Measurements from ENCODE around the gene GDF2.

Gene GDF2

GRCh38 chr10:47368431-47369180 is 46.4 kb downstream of the GDF2 start:
- DNase-seq (ENCODE audit: low read depth) = no peak

GRCh38 chr10:47369251-47369894 is 47.1 kb downstream of the GDF2 start:
- DNase-seq (ENCODE audit: low read depth) = no peak

DNA sequence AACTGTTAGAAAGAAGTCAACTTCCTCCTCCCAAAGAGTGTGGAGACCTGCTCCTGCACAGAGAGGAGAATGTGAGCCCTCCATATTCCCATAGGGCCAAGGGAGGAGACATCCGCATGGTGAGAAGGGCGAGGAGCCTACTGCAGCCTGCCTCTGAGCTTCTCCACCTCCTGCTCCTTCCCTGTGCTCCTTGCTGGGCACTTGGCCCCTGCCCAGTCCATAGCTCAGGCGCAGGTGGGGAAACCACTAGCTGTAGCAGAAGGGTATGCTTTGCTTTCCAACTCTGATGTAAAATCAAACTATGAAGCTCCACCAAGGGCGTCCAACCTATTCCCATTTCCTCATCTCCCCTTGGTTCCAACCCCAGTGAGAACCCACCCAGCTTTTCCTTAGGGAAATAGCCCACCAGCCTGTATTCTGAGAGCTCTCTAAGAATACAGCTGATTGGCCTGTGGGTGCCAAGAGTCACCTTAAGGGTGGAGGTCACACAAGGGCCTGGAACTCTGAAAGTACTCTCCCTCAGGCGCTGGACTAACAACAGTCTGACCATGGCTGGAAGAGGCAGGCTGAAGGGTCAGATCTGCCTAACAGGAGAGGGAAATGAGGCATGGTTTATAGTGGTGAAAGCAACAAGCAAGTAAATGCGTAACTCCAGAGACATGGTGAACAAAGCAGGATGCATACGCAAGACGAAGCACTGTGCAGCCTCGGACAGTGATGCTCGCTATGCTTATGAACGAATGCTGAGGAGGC is 47.9 kb downstream of the GDF2 start:
- no peak for DNase-seq (ENCODE audit: low read depth)

DNA sequence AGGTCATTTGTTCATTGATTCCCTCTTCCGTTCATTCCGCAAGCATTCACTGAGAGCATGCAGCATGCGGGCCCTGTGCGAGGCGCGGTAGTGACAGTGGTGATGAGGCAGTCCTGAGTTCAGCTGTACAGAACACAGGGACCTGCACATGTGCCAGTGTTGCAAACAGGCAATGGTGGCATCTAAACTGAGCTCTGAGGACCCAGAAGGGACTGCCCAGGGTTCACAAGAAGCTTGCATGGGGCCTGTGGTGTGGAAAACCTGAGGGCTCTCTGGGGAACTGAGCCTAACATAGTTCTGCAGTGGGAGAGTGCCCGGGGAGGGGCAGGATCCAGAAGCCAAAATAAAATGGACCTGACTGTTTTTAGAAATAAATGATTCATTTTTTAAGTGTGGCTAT is 48.6 kb downstream of the GDF2 start:
- no peak for DNase-seq (ENCODE audit: low read depth)

- no peak for DNase-seq (ENCODE audit: low read depth)
Observed at GRCh38 chr10:47371629-47372485, 49.6 kb downstream of the GDF2 start.

DNA sequence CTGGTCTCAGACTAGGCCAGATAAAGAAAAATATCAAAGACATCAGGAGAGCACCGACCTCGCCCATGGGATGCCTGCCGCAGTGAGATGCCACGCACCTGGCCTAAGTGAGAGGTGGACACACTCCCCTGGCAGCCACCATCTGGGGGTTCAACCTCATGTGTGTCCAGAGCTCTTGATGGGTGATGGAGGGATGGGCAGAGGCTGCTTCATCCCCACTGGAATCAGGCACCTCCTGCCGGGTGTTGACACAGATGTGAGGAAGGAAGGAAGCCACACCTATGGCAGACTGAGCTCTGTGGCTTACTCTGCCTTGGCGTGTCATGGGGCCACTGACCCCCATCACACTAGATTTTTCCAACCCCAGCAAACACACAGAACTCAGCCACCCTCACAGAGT is 50.5 kb downstream of the GDF2 start:
- no peak for DNase-seq (ENCODE audit: low read depth)

DNA sequence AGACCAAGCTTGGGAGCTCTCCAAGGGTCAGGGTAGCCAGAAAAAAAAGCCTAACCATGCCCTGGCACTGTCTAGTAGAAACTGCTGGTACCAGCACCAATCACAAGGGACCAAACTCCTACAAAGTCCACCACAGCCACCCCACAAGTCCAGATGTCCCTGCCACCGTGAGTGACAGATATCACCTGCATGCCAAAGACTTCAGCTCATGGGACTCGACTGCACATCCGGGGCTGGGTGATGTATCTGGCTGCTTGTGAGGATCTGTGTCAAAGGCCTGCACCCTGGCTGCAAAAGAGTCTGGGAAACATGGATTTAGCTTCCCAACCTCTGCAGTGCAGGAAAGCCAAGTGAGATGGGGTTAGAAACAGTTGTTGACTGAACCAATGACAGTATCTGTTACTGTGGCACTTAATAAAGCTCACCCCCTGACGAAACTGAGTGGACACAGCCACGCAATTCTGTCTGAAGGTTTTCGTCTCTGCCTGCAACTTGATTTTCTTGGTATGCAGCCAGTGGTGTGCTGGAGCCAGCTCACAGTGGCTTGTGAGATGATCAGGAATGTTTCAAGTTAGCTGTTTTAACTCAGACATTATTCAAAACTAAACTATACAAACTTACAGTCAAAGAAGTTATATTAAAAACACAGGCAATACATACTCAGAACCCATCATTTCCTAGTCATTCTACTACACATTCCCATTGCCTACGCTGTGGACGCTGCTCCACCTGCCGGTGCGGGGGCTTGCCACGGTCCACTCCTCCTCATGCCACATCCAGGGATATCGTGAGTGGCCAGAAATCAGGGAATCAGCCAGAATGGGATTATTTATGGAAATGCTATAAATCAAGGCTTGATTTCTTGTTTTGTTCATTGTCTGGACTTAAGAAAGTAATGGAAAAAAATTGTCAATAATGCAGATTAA is 52.6 kb downstream of the GDF2 start:
- DNase-seq (ENCODE audit: low read depth) = no peak

GRCh38 chr10:47376522-47377220 is 54.4 kb downstream of the GDF2 start:
- no peak for DNase-seq (ENCODE audit: low read depth)
